H9 (cell line): Measurements from ENCODE around the gene LEKR1. TPM values are rescaled to one million over a fixed set of nuclear protein-coding genes. Genes with fewer than 3 reads are reported as not detected.
"Not testable (repeated sequence)": the region's sequence is repeated elsewhere in the genome, so short reads cannot be mapped to it uniquely, and the experiment has no call there.

ENCODE experiments used
- DNase-seq: peaks from one replicate; pipeline ENCODE4 v3.0.0-alpha.2; 2017
- H2AFZ ChIP-seq: one replicate; pipeline ENCODE4 v1.6.1; 2013; ENCODE audit warnings: mild to moderate bottlenecking, low read length, control low read depth, moderate library complexity
- H2AK5ac ChIP-seq: 2 replicates; pipeline ENCODE4 v1.6.1; 2013; ENCODE audit warnings: low read length, control low read depth, mixed read lengths; ENCODE audit not compliant: insufficient read length
- H2BK120ac ChIP-seq: one replicate; pipeline ENCODE4 v1.6.1; 2013; ENCODE audit warnings: low read depth, mild to moderate bottlenecking, low read length, control low read depth, inconsistent platforms; ENCODE audit not compliant: poor library complexity, severe bottlenecking
- H2BK12ac ChIP-seq: 2 replicates; pipeline ENCODE4 v1.6.1; 2013; ENCODE audit warnings: low read length, control low read depth, mixed read lengths, low read depth; ENCODE audit not compliant: insufficient read length
- H2BK15ac ChIP-seq: 2 replicates; pipeline ENCODE4 v1.6.1; 2013; ENCODE audit warnings: low read depth, low read length, control low read depth
- H2BK20ac ChIP-seq: one replicate; pipeline ENCODE4 v1.6.1; 2013; ENCODE audit warnings: low read depth, mild to moderate bottlenecking, low read length, control low read depth, inconsistent platforms; ENCODE audit not compliant: poor library complexity, severe bottlenecking
- H2BK5ac ChIP-seq: 2 replicates; pipeline ENCODE4 v1.6.1; 2013; ENCODE audit warnings: low read length, control low read depth, mixed read lengths; ENCODE audit not compliant: insufficient read length
- H3K14ac ChIP-seq: 2 replicates; pipeline ENCODE4 v1.6.1; 2013; ENCODE audit warnings: low read length, control low read depth; ENCODE audit not compliant: insufficient read depth
- H3K18ac ChIP-seq: 2 replicates; pipeline ENCODE4 v1.6.1; 2013; ENCODE audit warnings: low read depth, mild to moderate bottlenecking, mixed read lengths, low read length, control low read depth; ENCODE audit not compliant: insufficient read length
- H3K23ac ChIP-seq: 2 replicates; pipeline ENCODE4 v1.6.1; 2013; ENCODE audit warnings: low read length, control low read depth, mixed read lengths, low read depth; ENCODE audit not compliant: insufficient read length
- H3K23me2 ChIP-seq: 2 replicates; pipeline ENCODE4 v1.6.1; 2013; ENCODE audit warnings: low read depth, mild to moderate bottlenecking, mixed read lengths, low read length, control low read depth; ENCODE audit not compliant: insufficient read length, poor library complexity, severe bottlenecking
- H3K27ac ChIP-seq: 2 replicates; pipeline ENCODE4 v1.5.1; 2013; ENCODE audit warnings: low read length, control low read depth, mixed read lengths, low read depth; ENCODE audit not compliant: insufficient read length
- H3K27me3 ChIP-seq: 2 replicates; pipeline ENCODE4 v1.6.1; 2013; ENCODE audit warnings: low read length, control low read depth, inconsistent platforms; ENCODE audit not compliant: insufficient read depth
- H3K4ac ChIP-seq: 2 replicates; pipeline ENCODE4 v1.6.1; 2013; ENCODE audit warnings: low read depth, mild to moderate bottlenecking, control low read depth, inconsistent platforms, low read length, moderate library complexity
- H3K4me1 ChIP-seq: 2 replicates; pipeline ENCODE4 v1.6.1; 2013; ENCODE audit warnings: low read length, control low read depth, inconsistent platforms; ENCODE audit not compliant: insufficient read depth
- H3K4me2 ChIP-seq: 2 replicates; pipeline ENCODE4 v1.6.1; 2013; ENCODE audit warnings: low read length, control low read depth, mixed read lengths; ENCODE audit not compliant: insufficient read length, insufficient read depth
- H3K56ac ChIP-seq: 2 replicates; pipeline ENCODE4 v1.6.1; 2013; ENCODE audit warnings: low read depth, mild to moderate bottlenecking, mixed read lengths, low read length, control low read depth; ENCODE audit not compliant: insufficient read length
- H3K79me1 ChIP-seq: 2 replicates; pipeline ENCODE4 v1.6.1; 2013; ENCODE audit warnings: low read depth, mild to moderate bottlenecking, moderate library complexity, low read length, control low read depth, inconsistent platforms; ENCODE audit not compliant: insufficient read depth, poor library complexity, severe bottlenecking
- H3K79me2 ChIP-seq: 2 replicates; pipeline ENCODE4 v1.6.1; 2013; ENCODE audit warnings: low read length, control low read depth, inconsistent platforms; ENCODE audit not compliant: insufficient read depth
- H3K9ac ChIP-seq: 2 replicates; pipeline ENCODE4 v1.6.1; 2013; ENCODE audit warnings: low read length, control low read depth, mixed read lengths; ENCODE audit not compliant: insufficient read length; ENCODE audit errors: extremely low read depth
- H3K9me3 ChIP-seq: one replicate; pipeline ENCODE4 v1.6.1; 2013; ENCODE audit warnings: low read depth, low read length, inconsistent platforms; ENCODE audit not compliant: control insufficient read depth
- H3T11ph ChIP-seq: one replicate; pipeline ENCODE4 v1.6.1; 2013; ENCODE audit warnings: mild to moderate bottlenecking, low read length, control low read depth, inconsistent platforms
- H4K20me1 ChIP-seq: one replicate; pipeline ENCODE4 v1.6.1; 2013; ENCODE audit not compliant: control insufficient read depth, insufficient read length, insufficient read depth
- H4K5ac ChIP-seq: 2 replicates; pipeline ENCODE4 v1.6.1; 2013; ENCODE audit warnings: low read depth, mild to moderate bottlenecking, mixed read lengths, low read length, control low read depth; ENCODE audit not compliant: insufficient read length
- H4K8ac ChIP-seq: replicated peaks from 2 replicates; pipeline ENCODE4 v1.6.1; 2013; ENCODE audit warnings: low read length, control low read depth, mixed read lengths, low read depth; ENCODE audit not compliant: insufficient read length
- H4K91ac ChIP-seq: 2 replicates; pipeline ENCODE4 v1.6.1; 2013; ENCODE audit warnings: low read depth, mild to moderate bottlenecking, moderate library complexity, mixed read lengths, low read length, control low read depth; ENCODE audit not compliant: insufficient read length
- H3K27ac Mint-ChIP-seq, 3 experiments: 2 replicates in 2 of 3; 3 replicates in 1 of 3; pipeline ENCODE4 v1.8.0; 2020 to 2021; ENCODE audit warnings: mixed read lengths in 3 of 3, mild to moderate bottlenecking in 1 of 3, moderate library complexity in 1 of 3
- H3K27me3 Mint-ChIP-seq: 2 replicates; pipeline ENCODE4 v1.8.0; 2021; ENCODE audit warnings: low read depth, mild to moderate bottlenecking, moderate library complexity, mixed read lengths
- H3K36me3 Mint-ChIP-seq, 3 experiments: 2 replicates in 2 of 3; 3 replicates in 1 of 3; pipeline ENCODE4 v1.8.0; 2020 to 2021; ENCODE audit warnings: low read depth in 3 of 3, mixed read lengths in 3 of 3; ENCODE audit not compliant: insufficient read depth in 1 of 3
- H3K4me1 Mint-ChIP-seq, 2 experiments: 2 replicates each; pipeline ENCODE4 v1.8.0; 2020; ENCODE audit warnings: mixed read lengths in 2 of 2
- H3K4me3 Mint-ChIP-seq, 2 experiments: 2 replicates in 1 of 2; 3 replicates in 1 of 2; pipeline ENCODE4 v1.8.0; 2020 to 2021; ENCODE audit warnings: mild to moderate bottlenecking in 2 of 2, mixed read lengths in 2 of 2, moderate library complexity in 1 of 2
- H3K9me3 Mint-ChIP-seq, 2 experiments: 2 replicates in 1 of 2; 3 replicates in 1 of 2; pipeline ENCODE4 v1.8.0; 2020; ENCODE audit warnings: mild to moderate bottlenecking in 2 of 2, mixed read lengths in 2 of 2, moderate library complexity in 1 of 2
- CTCF ChIP-seq: fragments of 200-600 bp; sonication (generic); conservative IDR thresholded peaks from 3 replicates; pipeline ENCODE4 v1.8.0; 2021; ENCODE audit warnings: antibody characterized with exemption, mild to moderate bottlenecking
- WGBS: extraction: QIAGEN DNeasy Blood & Tissue Kit; methylation state at CpG from one replicate; pipeline ENCODE4 v1.1.7; 2013; ENCODE audit warnings: missing lambda C conversion rate, low lambda C conversion rate, mixed read lengths; ENCODE audit not compliant: insufficient read length; ENCODE audit errors: extremely low coverage; 5-methylcytosine and 5-hydroxymethylcytosine counted together
- total RNA-seq: library from RNA; stranded (reverse); gene quantifications from 2 replicates; pipeline ENCODE4 v1.2.1, GENCODE V29; 2021

Gene LEKR1
- total RNA-seq, 1 experiment from 2014 or later, result not detected

GRCh38 chr3:156820692-156821080, 5.5 kb upstream of the LEKR1 start:
- Histone ChIP-seq H3K4me1 (peaks cover 2% of the 10 kb centered on the region; the same call in 1 of the 2 replicates), H3K79me1 (no peaks in the 10 kb centered on the region), H3K23ac (no peak overlapping the region), H2AFZ (no peak overlapping the region), H3K23me2 (peaks cover 5% of the 10 kb centered on the region), H3K79me2 (no peaks in the 10 kb centered on the region), H2BK5ac (no peak overlapping the region), H2BK120ac (no peak overlapping the region), H2BK12ac (no peak overlapping the region), H3K56ac (no peak overlapping the region), H4K91ac (no peak overlapping the region), H3K27ac (no peak overlapping the region), H3T11ph (no peak overlapping the region), H4K8ac (no peak overlapping the region), H3K4ac (no peak overlapping the region), H3K18ac (no peak overlapping the region), H3K27me3 (peaks cover 23% of the 10 kb centered on the region; the same call in 1 of the 2 replicates), H3K9me3 (no peaks in the 10 kb centered on the region), H2BK15ac (no peak overlapping the region), H4K5ac (no peak overlapping the region), H2AK5ac (no peak overlapping the region), H2BK20ac (no peak overlapping the region), H3K14ac (no peak overlapping the region), H3K9ac (no peak overlapping the region), H4K20me1 (no peaks in the 10 kb centered on the region), H3K4me2 (no peak overlapping the region)
- no peak for TF ChIP-seq CTCF
- Mint-ChIP-seq H3K9me3 (no peaks in the 10 kb centered on the region; a peak in 1 of 5 replicates), H3K27me3 (peaks cover 74% of the 10 kb centered on the region), H3K36me3 (peaks cover 2 to 6% (median 2%) of the 10 kb centered on the region in 3 experiments; a peak in 5 of 7 replicates), H3K27ac (no peak overlapping the region), H3K4me3 (no peak overlapping the region), H3K4me1 (peaks cover 31 to 38% of the 10 kb centered on the region in 2 experiments)
- DNase-seq, result no peak

GRCh38 chr3:156822626-156823260, 3.4 kb upstream of the LEKR1 start:
- H3K4me3 Mint-ChIP-seq, H3K79me2 ChIP-seq, H3K56ac ChIP-seq, H3K4me1 ChIP-seq, H3K27ac Mint-ChIP-seq, H2BK5ac ChIP-seq, H3K36me3 Mint-ChIP-seq, H2AFZ ChIP-seq, H3T11ph ChIP-seq, H2BK120ac ChIP-seq, H3K79me1 ChIP-seq, H2BK12ac ChIP-seq, H4K20me1 ChIP-seq, H3K18ac ChIP-seq, H4K5ac ChIP-seq, H3K23ac ChIP-seq, H2BK15ac ChIP-seq, H3K9me3 Mint-ChIP-seq, H3K14ac ChIP-seq, H3K4ac ChIP-seq, H3K9me3 ChIP-seq, H2AK5ac ChIP-seq, H3K9ac ChIP-seq, H3K4me2 ChIP-seq, H4K8ac ChIP-seq, DNase-seq, H4K91ac ChIP-seq, H2BK20ac ChIP-seq, H3K27ac ChIP-seq: not testable (repeated sequence)
- peaks cover 37 to 40% of the 10 kb centered on the region in 2 experiments for H3K4me1 Mint-ChIP-seq
- H3K27me3 Mint-ChIP-seq, result peaks cover 69% of the 10 kb centered on the region
- Histone ChIP-seq H3K27me3 (peaks cover 18% of the 10 kb centered on the region; the same call in 1 of the 2 replicates), H3K23me2 (peaks cover 12% of the 10 kb centered on the region)
- no CpG with 5 or more reads among the region's 32 CpGs for WGBS
